ENCODE measurements around the gene ATP13A2.

ATP13A2 gene, protein sequence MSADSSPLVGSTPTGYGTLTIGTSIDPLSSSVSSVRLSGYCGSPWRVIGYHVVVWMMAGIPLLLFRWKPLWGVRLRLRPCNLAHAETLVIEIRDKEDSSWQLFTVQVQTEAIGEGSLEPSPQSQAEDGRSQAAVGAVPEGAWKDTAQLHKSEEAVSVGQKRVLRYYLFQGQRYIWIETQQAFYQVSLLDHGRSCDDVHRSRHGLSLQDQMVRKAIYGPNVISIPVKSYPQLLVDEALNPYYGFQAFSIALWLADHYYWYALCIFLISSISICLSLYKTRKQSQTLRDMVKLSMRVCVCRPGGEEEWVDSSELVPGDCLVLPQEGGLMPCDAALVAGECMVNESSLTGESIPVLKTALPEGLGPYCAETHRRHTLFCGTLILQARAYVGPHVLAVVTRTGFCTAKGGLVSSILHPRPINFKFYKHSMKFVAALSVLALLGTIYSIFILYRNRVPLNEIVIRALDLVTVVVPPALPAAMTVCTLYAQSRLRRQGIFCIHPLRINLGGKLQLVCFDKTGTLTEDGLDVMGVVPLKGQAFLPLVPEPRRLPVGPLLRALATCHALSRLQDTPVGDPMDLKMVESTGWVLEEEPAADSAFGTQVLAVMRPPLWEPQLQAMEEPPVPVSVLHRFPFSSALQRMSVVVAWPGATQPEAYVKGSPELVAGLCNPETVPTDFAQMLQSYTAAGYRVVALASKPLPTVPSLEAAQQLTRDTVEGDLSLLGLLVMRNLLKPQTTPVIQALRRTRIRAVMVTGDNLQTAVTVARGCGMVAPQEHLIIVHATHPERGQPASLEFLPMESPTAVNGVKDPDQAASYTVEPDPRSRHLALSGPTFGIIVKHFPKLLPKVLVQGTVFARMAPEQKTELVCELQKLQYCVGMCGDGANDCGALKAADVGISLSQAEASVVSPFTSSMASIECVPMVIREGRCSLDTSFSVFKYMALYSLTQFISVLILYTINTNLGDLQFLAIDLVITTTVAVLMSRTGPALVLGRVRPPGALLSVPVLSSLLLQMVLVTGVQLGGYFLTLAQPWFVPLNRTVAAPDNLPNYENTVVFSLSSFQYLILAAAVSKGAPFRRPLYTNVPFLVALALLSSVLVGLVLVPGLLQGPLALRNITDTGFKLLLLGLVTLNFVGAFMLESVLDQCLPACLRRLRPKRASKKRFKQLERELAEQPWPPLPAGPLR

DNA sequence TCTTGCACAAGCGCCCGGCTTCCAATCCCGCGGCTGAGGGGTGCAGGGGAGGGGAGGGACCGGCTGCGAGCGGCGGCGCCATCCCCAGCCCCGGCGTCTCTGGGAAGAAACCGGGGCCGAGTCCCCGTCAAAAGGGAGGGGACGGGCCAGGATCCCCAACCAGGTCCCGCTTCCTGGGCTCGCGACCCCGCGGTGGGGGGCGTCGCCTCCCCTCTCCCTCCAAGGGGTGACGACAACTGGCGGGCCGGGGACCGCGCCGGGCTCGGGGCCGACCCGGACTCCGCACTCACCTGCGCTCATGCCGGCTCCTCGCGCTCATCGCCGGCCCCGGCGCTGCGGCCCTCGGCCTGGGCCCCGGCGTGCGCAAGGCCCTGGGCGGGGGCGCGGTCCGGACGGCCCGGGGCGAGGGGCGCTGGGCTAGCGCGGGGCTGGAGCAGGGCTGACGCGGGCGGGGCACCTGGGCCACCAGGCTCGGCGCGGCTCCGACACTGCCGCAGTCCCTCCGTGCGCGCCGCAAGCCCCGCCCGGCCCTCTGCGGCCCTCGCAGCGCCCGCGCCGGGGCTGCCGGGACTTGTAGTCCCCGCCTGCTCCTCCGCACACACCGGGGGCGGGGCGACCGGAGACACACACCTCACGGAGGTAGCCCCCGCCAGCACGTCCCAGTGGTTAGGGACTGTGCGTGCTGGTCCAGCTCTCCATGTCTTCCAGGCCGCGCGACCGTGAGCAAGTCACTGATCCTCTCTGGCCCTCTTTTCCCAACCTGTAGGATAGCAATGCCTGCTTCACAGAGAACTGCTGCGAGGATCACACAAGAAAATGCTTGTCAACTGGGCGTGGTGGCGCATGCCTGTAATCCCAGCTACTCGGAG is at the start of gene ATP13A2:
ATP13A2 (minus strand) TSS at position 490 of the 869 bp plus-strand sequence; CDS start at position 300, 190 bp downstream.
- DNase-seq: peak; percentile 78 to 92 (median 83)

DNA sequence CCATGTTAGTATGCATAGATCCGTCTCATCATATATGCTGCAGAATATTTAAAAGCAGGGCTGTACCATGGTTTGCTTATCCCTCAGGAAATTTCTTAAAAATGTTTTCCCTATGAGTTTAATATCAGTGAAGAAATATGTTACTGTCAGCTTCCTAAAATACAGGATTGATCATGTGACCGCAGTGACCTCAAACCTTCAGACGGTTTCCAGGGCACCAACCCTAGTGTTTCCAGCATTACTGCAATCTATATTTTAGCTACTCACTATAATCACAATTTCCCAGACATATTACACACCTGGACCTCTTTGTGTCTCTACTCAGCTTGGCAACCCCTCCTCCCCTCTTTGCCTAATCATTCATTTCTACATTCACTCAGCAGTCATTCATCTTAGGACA is 49.8 kb upstream of the ATP13A2 start:
- peak; percentile 61 to 65 (median 65) for DNase-seq

DNA sequence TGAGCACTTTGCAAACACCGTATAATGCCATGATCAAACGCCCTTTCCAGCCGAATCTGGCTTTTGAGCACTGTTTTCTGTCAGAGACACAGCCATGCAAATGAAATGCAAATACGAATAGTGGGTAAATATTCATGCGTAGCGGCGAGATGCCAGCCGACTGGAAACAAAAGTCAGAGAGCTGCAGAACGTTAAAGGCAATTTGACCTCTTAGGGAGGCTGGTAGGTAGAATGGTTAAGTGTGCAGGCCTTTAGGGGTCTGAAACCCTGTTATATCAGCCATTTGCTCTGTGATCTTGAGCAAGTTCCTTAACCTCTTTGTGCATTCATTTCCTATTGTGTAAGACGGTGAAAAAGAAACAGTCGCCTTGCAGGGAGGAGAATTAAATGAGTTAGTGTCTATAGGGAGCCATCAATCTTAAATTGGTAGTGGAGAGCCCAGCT is 48.6 kb upstream of the ATP13A2 start:
- DNase-seq: peak; percentile 46 to 70 (median 65)

DNA sequence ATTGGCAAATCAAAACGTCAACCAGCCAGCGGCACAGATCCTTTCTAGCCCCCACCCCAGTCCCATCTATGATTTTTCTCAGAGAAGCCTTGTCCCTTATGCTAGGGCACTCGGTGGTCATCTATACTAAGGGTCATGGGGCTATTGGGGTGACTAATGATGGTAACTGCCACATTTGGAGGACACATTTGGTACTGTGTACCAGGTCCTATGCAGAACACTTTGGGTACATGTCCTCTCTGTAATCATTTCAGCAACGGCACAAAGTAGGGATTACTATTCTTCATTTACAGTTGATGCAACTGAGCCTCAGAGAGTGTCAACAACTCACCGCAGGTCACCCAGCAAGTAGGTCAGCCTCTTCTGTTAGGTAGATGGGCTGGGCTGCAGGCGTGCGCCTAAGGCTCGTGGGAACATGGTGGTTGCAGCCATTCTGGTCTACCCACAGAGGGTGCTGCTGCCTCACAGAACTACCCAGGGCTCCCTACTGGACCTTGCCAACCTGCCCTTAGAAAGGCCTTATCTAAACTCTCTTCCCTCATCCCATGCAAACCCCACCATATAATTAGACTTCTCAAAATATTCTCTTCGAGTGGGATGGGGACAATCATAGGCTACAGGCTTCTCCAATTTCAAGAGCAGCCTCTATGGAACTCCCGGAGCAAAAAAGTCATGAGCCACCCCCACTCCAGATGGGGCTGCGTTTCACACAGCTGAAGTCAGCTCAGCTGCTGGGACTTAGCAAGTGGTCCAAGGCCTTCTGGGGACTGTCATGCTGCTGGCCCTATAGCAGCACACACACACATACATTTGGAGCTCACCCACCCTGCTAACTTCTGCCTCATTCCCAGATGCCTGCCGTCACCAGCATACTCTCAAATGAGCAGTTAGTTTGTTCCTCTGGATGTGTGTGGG is 47.9 kb upstream of the ATP13A2 start:
- DNase-seq: peak; percentile 74 to 83 (median 81)

DNA sequence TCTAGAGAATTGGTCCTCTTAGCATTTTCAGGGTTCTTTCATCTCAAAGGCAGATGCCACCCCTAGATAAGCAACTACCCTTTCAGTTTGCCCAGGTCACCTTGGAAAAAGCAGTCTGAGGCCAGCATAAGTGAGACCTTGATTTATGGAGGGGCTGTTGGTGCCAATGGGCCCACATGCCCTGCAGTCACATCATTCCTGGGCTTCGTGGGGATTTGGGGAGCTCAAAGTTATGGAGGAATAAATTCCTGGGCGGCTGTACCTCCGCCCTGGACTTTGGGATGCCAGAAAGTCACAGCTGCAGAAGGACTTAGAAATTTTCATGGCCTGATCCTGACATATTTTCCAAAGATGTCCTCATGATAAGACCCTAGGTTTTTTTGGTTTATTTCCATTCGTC is 44.8 kb upstream of the ATP13A2 start:
- DNase-seq: no peak

DNA sequence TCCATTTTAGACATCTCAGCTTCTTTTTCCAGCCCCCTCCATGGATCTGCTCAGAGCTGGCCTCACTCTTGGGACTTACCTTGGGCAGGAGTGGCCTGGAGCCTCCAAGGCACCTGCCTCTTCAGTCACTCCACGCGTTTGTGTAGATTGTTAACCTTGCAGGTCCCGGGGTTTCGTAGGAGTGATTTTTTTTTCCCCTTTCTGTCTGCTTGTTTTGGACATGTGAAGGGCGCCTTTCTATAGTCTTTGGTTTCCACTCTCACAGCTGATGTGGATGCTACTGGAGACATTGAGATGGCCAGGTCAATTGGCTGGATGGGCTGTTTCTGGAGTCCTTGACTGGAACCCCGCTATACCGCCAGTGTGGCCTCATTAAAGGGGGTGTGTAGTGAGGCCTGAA is 44.1 kb upstream of the ATP13A2 start:
- DNase-seq: no peak

DNA sequence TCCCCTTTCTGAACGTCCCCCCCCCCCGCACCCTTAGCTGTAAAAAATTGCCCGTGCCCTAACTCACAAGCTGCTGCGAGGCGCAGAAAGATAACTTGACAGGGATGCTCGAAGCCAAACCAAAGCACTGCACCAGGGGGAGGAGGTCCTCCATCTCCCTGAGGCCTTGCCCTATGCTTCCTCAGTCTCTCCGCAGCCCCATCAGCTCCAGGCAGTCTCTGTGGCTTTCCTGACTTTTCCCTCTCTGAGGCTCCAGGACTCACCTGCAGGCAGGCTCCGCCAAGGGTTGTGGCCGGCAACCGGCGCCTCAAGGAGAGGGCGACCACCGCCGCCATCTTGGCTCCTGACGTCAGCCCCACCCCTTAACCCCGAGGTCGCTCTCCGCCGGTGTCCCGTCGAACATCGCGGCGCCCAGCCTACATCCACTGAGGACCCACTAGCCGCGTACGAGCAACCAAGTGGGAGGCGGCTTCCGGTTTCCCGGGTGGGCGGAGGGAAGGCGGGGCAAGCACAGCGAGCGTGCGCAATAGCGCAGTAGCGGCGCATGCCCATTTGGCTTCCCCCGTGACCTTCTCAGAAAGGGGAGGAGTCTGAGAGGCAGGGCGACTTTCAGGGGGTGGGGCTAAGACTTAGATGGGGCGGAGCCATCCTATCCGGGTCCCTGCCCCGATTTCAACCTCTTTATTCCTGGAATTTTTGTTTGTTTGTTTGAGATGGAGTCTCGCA is 42.1 kb upstream of the ATP13A2 start, which contains the start of gene SDHB:
SDHB (minus strand) TSS at position 348 of the 726 bp plus-strand sequence; CDS start at position 335, 13 bp downstream.
- peak; percentile 99 to 100 (median 100) for DNase-seq

DNA sequence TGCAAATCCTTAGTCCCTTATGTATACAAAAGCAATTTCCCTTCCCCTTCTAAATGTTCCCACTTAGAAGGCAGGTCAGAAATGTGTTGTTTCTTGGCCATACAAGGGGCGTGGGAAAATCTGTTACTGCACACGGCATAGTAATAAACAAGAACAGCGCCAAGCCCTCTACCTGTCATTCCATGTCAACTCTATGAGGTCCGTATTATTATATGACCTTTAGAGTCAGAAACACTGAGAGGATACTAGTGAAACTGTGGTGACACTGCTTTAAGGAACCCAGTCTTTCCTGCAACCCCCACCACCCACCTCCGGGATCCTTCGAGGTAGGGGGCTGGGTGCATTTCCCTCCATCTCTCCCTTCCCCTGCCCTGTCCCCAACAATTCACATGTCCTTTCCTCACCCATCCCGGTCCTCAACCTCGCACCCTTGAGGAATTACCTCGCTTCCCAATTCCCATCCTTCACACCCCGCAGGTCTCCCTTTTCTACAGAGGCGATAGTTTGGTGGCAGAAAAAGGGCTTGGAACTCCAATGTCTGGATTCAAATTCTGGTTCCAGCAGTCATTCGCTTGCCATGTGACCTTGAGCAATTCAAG is 41.5 kb upstream of the ATP13A2 start:
- DNase-seq: peak in 2 of 3 donors; percentile 16 to 23

DNA sequence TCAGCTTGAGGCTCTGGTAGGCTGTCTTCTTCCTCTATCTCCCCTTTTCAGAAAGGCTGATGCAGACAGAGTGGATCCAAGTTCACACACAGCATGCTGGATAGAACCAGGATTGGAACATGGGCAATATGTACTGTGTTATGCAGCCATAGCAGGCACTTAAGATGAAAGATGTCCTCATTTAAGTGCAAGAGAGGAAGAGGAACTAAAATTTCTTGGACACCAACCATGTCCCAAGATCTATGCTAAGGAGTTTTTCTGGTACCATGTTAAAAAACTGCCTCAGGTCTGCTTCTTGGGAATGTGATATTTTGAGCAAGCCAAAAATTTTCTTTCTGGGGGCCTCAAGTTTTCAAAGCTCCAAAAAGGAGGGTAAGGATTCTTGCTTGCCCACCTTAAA is 40.9 kb upstream of the ATP13A2 start:
- DNase-seq: peak; percentile 12 to 47 (median 20)

DNA sequence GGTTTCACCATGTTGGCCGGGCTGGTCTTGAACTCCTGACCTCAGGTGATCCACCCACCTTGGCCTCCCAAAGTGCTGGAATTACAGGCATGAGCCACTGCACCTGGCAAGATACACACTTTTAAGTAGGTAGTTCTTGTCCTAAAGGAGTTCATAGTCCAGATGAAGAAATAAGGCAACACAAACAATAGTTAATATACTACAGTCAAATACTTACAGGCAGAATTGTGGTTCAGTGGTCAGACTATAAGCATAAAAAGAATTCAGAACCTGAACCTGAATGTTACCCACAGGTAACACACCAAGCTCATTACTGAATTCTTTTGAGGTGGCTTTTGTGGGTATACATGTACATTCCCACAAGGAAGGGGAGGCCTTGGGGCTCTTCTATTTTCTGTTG is 40.3 kb upstream of the ATP13A2 start:
- DNase-seq: no peak

DNA sequence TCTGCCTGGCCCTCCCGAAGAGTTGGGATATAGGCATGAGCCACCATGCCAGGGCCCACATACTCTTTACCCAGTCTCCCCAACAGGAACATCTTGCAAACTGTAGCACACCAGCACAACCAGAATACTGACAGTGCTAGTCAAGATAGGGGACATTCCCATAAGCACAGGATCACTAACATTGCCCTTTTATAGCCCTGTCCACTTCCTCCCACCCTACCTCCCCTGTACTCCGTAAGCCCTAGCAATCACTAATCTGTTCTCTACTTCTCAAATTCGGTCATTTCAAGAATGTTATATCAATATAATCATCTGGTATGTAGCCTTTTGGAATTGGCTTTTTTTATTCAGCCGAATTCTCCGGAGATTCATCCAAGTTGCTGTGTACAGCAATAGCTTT is 36.2 kb upstream of the ATP13A2 start:
- no peak for DNase-seq

DNA sequence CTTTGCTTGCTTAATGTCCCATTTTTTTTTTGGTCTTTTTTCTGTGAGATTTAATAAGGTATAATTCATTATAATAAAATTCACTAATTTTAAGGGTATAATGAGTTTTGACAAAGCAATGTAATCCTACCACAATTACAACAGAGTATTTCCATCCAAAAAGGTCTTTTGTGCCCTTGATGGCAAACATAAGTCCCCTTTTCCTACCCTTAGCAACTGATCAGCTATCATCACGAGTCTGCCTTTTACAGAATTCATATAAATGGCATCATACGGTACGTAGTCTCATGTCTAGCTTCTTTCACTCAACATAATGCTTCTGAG is 34.6 kb upstream of the ATP13A2 start:
- DNase-seq: no peak

DNA sequence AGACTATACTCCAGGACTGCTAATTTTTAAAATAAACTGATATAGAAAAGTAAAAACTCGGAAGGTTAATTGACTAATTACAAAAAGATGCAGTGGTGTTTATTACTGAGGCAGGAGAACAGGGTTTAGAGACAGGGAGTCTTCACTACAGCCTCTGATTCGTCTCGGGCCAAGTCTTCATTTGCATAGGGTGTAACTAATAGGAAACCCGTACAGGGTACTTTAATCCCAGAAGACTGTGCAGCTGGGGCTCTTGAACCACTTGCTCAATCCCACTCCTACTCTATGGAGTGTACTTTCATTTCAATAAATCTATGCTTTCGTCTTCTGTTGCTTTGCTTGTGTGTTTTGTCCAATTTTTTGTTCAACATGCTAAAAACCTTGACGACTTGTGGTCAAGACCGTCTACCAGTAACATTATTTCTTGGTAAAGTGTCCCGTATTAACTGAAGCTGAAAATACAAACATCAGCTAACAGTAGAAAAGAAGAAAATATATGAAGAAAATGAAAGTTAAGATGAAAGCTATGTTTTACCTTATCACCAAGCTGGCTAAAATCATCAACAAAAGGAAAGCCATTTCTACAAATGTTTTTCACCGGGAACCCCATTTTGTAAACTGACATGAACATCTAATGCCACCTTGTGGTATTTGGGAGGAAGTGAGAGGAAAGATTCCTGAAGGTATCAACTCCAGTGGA is 34.1 kb upstream of the ATP13A2 start:
- peak; percentile 53 to 77 (median 75) for DNase-seq

DNA sequence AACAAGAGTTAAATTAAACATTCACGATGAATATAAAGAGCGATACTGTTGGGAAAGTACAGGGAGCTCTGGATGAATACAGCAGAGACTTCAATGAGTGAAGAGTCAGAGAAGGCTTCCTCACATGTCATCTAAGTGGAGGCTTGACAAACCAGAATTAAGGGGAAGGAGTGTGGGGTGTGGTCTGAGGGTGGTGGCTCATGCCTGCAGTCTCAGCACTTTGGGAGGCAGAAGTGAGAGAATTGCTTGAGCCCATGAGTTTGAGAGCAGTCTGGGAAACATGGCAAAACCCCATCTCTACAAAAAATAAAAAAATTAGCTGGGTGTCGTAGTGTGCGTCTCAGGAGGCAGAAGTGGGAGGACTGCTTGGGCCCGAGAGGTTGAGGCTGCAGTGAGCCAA is 33.4 kb upstream of the ATP13A2 start:
- peak; percentile 90 to 95 (median 93) for DNase-seq

DNA sequence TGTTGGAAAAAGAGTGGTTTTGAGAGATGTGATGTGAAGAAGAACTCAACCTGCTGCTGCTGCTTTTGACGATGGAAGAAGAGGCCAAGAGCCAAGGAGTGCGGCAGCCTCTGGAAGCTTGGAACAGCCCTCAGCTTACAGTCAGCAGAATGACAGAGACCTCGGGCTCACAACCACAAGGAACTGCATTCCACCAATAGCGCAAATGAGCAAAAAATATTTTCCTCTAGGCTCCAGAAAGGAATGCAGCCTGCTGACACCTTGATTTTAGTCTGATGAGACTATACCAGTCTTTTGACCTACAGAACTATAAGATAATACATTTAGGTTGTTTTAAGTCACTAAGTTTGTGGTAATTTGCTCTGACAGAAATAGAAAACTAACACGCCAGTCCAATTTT is 31.9 kb upstream of the ATP13A2 start:
- no peak for DNase-seq

DNA sequence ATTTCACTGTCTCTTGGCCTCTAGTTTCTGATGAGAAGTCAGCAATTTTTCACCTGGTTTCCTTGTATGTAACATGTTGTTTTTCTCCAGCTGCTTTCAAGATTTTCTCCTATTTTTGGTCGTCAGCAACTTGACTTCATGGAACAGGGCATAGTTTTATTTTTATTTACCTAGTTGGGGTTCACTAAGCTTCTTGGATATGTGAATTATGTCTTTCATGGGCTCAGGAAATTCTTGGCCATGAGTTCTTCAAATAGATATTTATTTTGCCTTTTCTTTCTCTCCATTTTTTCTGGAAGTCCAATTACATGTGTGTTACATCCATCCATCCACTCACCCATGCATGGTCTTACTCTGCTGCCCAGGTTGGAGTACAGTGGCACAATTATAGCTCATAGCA is 28.4 kb upstream of the ATP13A2 start:
- DNase-seq: no peak

DNA sequence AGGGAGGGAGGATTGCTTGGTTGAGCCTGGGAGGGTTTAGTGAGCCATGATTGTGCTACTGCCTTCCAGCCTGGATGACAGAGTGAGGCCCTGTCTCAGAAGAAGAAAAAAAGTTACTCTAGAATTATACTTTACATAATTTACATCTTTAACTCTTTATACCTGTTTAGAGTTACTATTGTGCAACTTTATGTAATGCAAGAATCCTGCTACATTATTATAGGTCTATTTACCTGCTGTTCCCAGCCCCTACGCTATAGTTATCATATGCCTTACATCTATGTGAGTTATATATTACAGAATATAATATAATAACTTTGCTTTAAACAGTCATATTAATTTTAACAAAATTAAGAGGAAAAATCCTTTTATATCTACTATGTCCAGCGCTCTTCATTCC is 27.8 kb upstream of the ATP13A2 start:
- DNase-seq: no peak

DNA sequence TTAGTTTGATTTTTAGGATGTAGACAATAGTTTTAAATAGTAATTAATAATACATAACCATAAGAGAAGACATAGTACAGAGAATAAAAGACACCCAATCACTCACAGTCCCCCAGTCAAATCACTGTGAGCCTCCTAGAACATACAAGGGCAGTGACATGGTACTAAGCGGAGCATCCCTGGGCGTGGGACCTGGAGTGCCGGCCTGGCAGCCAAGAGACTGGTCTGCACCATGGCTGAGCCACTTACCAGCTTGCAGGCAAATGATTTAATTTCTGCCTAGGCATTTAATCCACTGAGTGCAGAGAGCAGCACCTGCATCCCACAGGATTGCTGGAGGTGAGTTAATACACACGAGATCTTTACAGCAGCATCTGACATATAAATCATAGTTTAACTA is 21.8 kb upstream of the ATP13A2 start:
- no peak for DNase-seq

DNA sequence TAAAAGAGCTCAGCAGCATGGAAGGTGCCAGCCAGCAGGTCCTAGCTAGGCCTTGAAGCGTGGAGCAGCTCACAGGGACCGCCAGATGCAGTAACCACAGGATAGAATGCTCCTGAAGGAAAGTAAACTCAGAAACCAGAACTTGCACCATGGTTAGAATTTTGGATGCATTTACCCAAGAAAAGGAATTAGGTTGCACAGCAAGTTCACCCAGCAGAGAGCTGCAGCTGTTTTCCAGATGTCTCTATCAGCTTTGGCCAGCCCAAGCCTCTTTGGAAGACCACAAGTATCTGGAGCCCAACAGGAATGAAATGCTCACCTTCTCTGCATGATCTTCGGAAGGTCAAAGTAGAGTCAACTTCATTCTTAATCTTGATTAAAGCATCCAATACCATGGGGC is 21.0 kb upstream of the ATP13A2 start:
- DNase-seq: no peak

All from suppressor macrophage treated with lipopolysaccharide for 1 hour (primary cell).